Neuronal stem cell (in vitro differentiated cells): ENCODE results near the gene ACVR1B.

Experiments
- DNase-seq: peaks from one replicate; pipeline ENCODE4 v3.0.0-alpha.2; 2013; ENCODE audit warnings: low spot score
- H2AFZ ChIP-seq: one replicate; pipeline ENCODE4 v1.6.1; 2013; ENCODE audit warnings: mild to moderate bottlenecking, low read length, inconsistent platforms
- H2AK5ac ChIP-seq: 2 replicates; pipeline ENCODE4 v1.6.1; 2013; ENCODE audit warnings: low read depth, mild to moderate bottlenecking, inconsistent platforms, low read length, moderate library complexity, mixed read lengths
- H2BK120ac ChIP-seq: 2 replicates; pipeline ENCODE4 v1.6.1; 2013; ENCODE audit warnings: low read depth, mild to moderate bottlenecking, inconsistent platforms, low read length, moderate library complexity, mixed read lengths
- H2BK12ac ChIP-seq: one replicate; pipeline ENCODE4 v1.6.1; 2013; ENCODE audit warnings: low read length, inconsistent platforms
- H2BK15ac ChIP-seq: 2 replicates; pipeline ENCODE4 v1.6.1; 2013; ENCODE audit warnings: mild to moderate bottlenecking, low read length, inconsistent platforms, mixed read lengths
- H2BK5ac ChIP-seq: one replicate; pipeline ENCODE4 v1.6.1; 2013; ENCODE audit warnings: inconsistent platforms, mild to moderate bottlenecking, low read length, moderate library complexity
- H3K14ac ChIP-seq: one replicate; pipeline ENCODE4 v1.6.1; 2013; ENCODE audit warnings: low read length, inconsistent platforms
- H3K18ac ChIP-seq: 2 replicates; pipeline ENCODE4 v1.6.1; 2013; ENCODE audit warnings: low read length, inconsistent platforms
- H3K23ac ChIP-seq: 2 replicates; pipeline ENCODE4 v1.6.1; 2013; ENCODE audit warnings: low read depth, mild to moderate bottlenecking, mixed read lengths, low read length, inconsistent platforms; ENCODE audit not compliant: poor library complexity
- H3K27ac ChIP-seq: replicated peaks from 3 replicates; pipeline ENCODE4 v1.5.1; 2013; ENCODE audit warnings: low read length, inconsistent platforms
- H3K27me3 ChIP-seq, 3 experiments: 2 replicates each; pipeline ENCODE4 v1.6.1; 2013; ENCODE audit warnings: low read length in 3 of 3, mild to moderate bottlenecking in 2 of 3, inconsistent platforms in 1 of 3, low read depth in 1 of 3, mixed read lengths in 1 of 3, moderate library complexity in 1 of 3; ENCODE audit not compliant: control insufficient read depth in 3 of 3, insufficient read depth in 3 of 3
- H3K36me3 ChIP-seq, 2 donors: replicated peaks in 1 of 2; 2 replicates each; pipeline ENCODE4 v1.6.1; 2013; ENCODE audit warnings: low read length in 2 of 2; ENCODE audit not compliant: control insufficient read depth in 2 of 2, insufficient read depth in 2 of 2
- H3K4ac ChIP-seq: 2 replicates; pipeline ENCODE4 v1.6.1; 2013; ENCODE audit warnings: inconsistent platforms, mild to moderate bottlenecking, low read length, moderate library complexity
- H3K4me1 ChIP-seq, 2 donors: 1 replicate in 1 of 2; 2 replicates in 1 of 2; pipeline ENCODE4 v1.6.1; 2013; ENCODE audit warnings: low read length in 2 of 2, low read depth in 1 of 2; ENCODE audit not compliant: control insufficient read depth in 2 of 2, insufficient read depth in 1 of 2
- H3K4me2 ChIP-seq: one replicate; pipeline ENCODE4 v1.6.1; 2013; ENCODE audit warnings: mild to moderate bottlenecking, low read length, inconsistent platforms; ENCODE audit not compliant: insufficient read depth, poor library complexity, severe bottlenecking
- H3K4me3 ChIP-seq, 2 donors: 2 replicates each; pipeline ENCODE4 v1.5.1; 2013; ENCODE audit warnings: low read length in 2 of 2, mild to moderate bottlenecking in 2 of 2, inconsistent platforms in 1 of 2, moderate library complexity in 1 of 2
- H3K79me1 ChIP-seq: one replicate; pipeline ENCODE4 v1.6.1; 2013; ENCODE audit warnings: low read depth, mild to moderate bottlenecking, inconsistent platforms, low read length, moderate library complexity
- H3K9ac ChIP-seq: one replicate; pipeline ENCODE4 v1.6.1; 2013; ENCODE audit warnings: mild to moderate bottlenecking, low read depth, low read length, inconsistent platforms; ENCODE audit not compliant: poor library complexity
- H3K9me3 ChIP-seq, 2 donors: replicated peaks in 1 of 2; 2 replicates each; pipeline versions ENCODE3 to v1.6.1; 2013; ENCODE audit warnings: low read length in 2 of 2, mild to moderate bottlenecking in 2 of 2, inconsistent platforms in 1 of 2, low read depth in 1 of 2, mixed read lengths in 1 of 2, moderate library complexity in 1 of 2; ENCODE audit not compliant: control insufficient read depth in 2 of 2, insufficient read depth in 1 of 2
- H4K8ac ChIP-seq: one replicate; pipeline ENCODE4 v1.6.1; 2013; ENCODE audit warnings: low read depth, mild to moderate bottlenecking, inconsistent platforms, low read length, moderate library complexity
- H4K91ac ChIP-seq: one replicate; pipeline ENCODE4 v1.6.1; 2013; ENCODE audit warnings: low read length, low read depth, mild to moderate bottlenecking, inconsistent platforms; ENCODE audit not compliant: poor library complexity
- WGBS, 2 donors: extraction: QIAGEN DNeasy Blood & Tissue Kit; methylation state at CpG; one replicate each; pipeline ENCODE4 v1.1.7; 2013; ENCODE audit warnings: missing lambda C conversion rate in 2 of 2, mixed read lengths in 1 of 2; ENCODE audit not compliant: insufficient read length in 2 of 2, insufficient replicate concordance in 1 of 2; ENCODE audit errors: extremely low coverage in 2 of 2; 5-methylcytosine and 5-hydroxymethylcytosine counted together

Gene ACVR1B

GRCh38 chr12:52009081-52009751, 57.7 kb downstream of the ACVR1B start:
- H3K9me3 ChIP-seq = peaks cover 4 to 14% of the 10 kb centered on the region in 2 donors
- H3K79me1 ChIP-seq = no peaks in the 10 kb centered on the region
- H3K27ac ChIP-seq = peak overlapping the region; percentile 89
- H3K4ac ChIP-seq = peak overlapping the region; percentile 44
- no CpG with 5 or more reads among the region's 10 CpGs for WGBS, 2 donors
- H2AFZ ChIP-seq = no peak overlapping the region
- no peak overlapping the region for H3K4me2 ChIP-seq
- H4K91ac ChIP-seq = no peak overlapping the region
- peak overlapping the region; percentile 40 for H2BK120ac ChIP-seq
- H3K4me1 ChIP-seq = peaks cover 24 to 28% of the 10 kb centered on the region in 2 donors
- no peak for DNase-seq
- peak overlapping the region; percentile 57 for H3K18ac ChIP-seq
- H4K8ac ChIP-seq = no peak overlapping the region
- H3K9ac ChIP-seq = no peak overlapping the region
- no peak overlapping the region for H2BK5ac ChIP-seq
- H3K4me3 ChIP-seq = no peak overlapping the region
- H3K14ac ChIP-seq = no peak overlapping the region
- no peak overlapping the region for H2BK12ac ChIP-seq
- peaks cover 6 to 30% of the 10 kb centered on the region in 2 donors for H3K36me3 ChIP-seq
- H2AK5ac ChIP-seq = peak overlapping the region; percentile 68
- H2BK15ac ChIP-seq = peak overlapping the region; percentile 77
- H3K23ac ChIP-seq = no peak overlapping the region
- peaks cover 0 to 29% (median 0%) of the 10 kb centered on the region in 3 experiments for H3K27me3 ChIP-seq

GRCh38 chr12:52010152-52010622, 58.7 kb downstream of the ACVR1B start:
- Histone ChIP-seq H4K91ac (no peak overlapping the region), H3K14ac (no peak overlapping the region), H3K79me1 (no peaks in the 10 kb centered on the region), H3K9me3 (peaks cover 4 to 14% of the 10 kb centered on the region in 2 donors), H3K4ac (no peak overlapping the region), H3K4me1 (peaks cover 24 to 28% of the 10 kb centered on the region in 2 donors), H3K36me3 (peaks cover 6 to 33% of the 10 kb centered on the region in 2 donors), H2BK12ac (peak overlapping the region; percentile 12), H3K23ac (no peak overlapping the region), H2BK120ac (no peak overlapping the region), H3K27me3 (peaks cover 0 to 29% (median 0%) of the 10 kb centered on the region in 3 experiments), H2BK15ac (no peak overlapping the region), H3K18ac (peak overlapping the region; percentile 92), H2AK5ac (peak overlapping the region; percentile 31), H3K4me3 (peak overlapping the region in 1 of 2 donors; percentile 37), H4K8ac (no peak overlapping the region), H3K4me2 (peak overlapping the region; percentile 26), H3K27ac (peak overlapping the region; percentile 89), H2BK5ac (no peak overlapping the region), H2AFZ (peak overlapping the region; percentile 77), H3K9ac (peak overlapping the region; percentile 24)
- DNase-seq = peak; percentile 82
- WGBS, 2 donors = no CpG with 5 or more reads among the region's 11 CpGs

DNA sequence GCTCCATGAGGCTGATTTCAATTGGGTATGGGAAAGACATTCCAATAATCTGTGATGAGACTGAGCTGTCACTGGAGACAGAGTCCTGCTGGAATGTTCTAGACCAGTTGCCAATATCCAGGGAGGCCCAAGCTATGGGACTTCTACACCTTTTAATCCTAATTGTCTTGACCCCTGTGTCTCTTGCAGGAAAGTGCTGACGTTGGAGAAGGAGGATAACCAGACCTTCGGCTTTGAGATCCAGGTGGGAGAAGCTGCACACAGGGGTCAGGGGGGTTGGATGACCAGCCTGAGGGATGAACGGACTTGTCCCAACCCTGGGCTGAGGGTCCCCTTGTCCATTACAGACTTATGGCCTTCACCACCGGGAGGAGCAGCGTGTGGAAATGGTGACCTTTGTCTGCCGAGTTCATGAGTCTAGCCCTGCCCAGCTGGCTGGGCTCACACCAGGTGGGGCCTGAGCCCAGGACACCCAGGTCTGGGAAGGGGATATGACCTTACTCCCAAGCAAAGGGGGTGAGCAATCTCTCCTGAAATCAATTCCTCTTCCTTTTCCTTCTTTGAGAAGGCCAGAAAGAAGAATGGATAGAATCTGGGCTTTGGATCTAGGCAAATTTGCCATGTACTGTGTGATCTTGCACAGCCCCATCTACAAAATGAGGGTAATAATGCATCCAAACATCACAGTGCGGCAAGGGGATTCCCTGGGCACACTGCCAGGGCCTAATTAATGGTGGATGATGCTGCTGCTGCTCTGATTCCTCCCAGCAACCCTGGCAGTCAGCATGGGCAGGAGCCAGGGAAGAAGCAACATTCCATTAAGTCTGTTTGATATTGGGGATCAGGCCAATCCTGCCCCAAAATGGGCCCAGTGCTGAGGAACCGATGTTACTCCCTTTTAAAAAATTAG, 59.4 kb downstream of the ACVR1B start:
- peak overlapping the region; percentile 12 for H2BK12ac ChIP-seq
- H4K91ac ChIP-seq = peak overlapping the region; percentile 15
- H3K27me3 ChIP-seq = peaks cover 0 to 27% (median 0%) of the 10 kb centered on the region in 3 experiments
- peak overlapping the region; percentile 31 for H2AK5ac ChIP-seq
- H3K79me1 ChIP-seq = no peaks in the 10 kb centered on the region
- H2BK5ac ChIP-seq = no peak overlapping the region
- no peak overlapping the region for H4K8ac ChIP-seq
- H3K4me2 ChIP-seq = peak overlapping the region; percentile 26
- H3K9me3 ChIP-seq = peaks cover 4 to 14% of the 10 kb centered on the region in 2 donors
- H3K27ac ChIP-seq = peak overlapping the region; percentile 83
- no peak for DNase-seq
- peak overlapping the region; percentile 24 for H3K9ac ChIP-seq
- no peak overlapping the region for H2BK120ac ChIP-seq
- H3K4me1 ChIP-seq = peaks cover 20 to 22% of the 10 kb centered on the region in 2 donors
- peak overlapping the region; percentile 53 for H3K18ac ChIP-seq
- H3K4me3 ChIP-seq = peak overlapping the region in 1 of 2 donors; percentile 37
- peaks cover 6 to 38% of the 10 kb centered on the region in 2 donors for H3K36me3 ChIP-seq
- peak overlapping the region; percentile 22 for H2BK15ac ChIP-seq
- no peak overlapping the region for H3K23ac ChIP-seq
- H2AFZ ChIP-seq = peak overlapping the region; percentile 77
- WGBS, 2 donors = no CpG with 5 or more reads among the region's 8 CpGs
- H3K4ac ChIP-seq = no peak overlapping the region
- no peak overlapping the region for H3K14ac ChIP-seq
